Epithelial cell of prostate (primary cell): ENCODE measurements around the gene IL10RA.
A peak's percentile ranks its signal among the peaks of the same experiment; 100 is the strongest.
"Not testable (repeated sequence)": the region's sequence is repeated elsewhere in the genome, so short reads cannot be mapped to it uniquely, and the experiment has no call there.

Experiments
- DNase-seq: peaks from one replicate; pipeline ENCODE4 v3.0.0-alpha.2; 2011; ENCODE audit warnings: low read depth, low spot score
- H3K27ac ChIP-seq: fragments of 450-650 bp; 2 replicates; pipeline ENCODE4 v1.5.1; 2017; ENCODE audit warnings: mild to moderate bottlenecking

The IL10RA gene

GRCh38 chr11:117960406-117960805 lies 25.8 kb upstream of the IL10RA start:
- DNase-seq = no peak

GRCh38 chr11:117961896-117962295 lies 24.3 kb upstream of the IL10RA start:
- DNase-seq = no peak
- no peak overlapping the region for H3K27ac ChIP-seq

More at GRCh38 chr11:117960406-117960805, 25.8 kb upstream of the IL10RA start:
- H3K27ac ChIP-seq = no peak overlapping the region

- no peak overlapping the region for H3K27ac ChIP-seq
- DNase-seq = no peak
Measured at GRCh38 chr11:117962826-117963225, 23.4 kb upstream of the IL10RA start.

- H3K27ac ChIP-seq = no peak overlapping the region
- no peak for DNase-seq
Measured at GRCh38 chr11:117966908-117967307, 19.3 kb upstream of the IL10RA start.

- H3K27ac ChIP-seq = no peak overlapping the region
- DNase-seq = no peak
Measured at GRCh38 chr11:117969160-117969991, 16.8 kb upstream of the IL10RA start.

- H3K27ac ChIP-seq = no peak overlapping the region
- peak; percentile 58 for DNase-seq
Measured at GRCh38 chr11:117970400-117971024, 15.7 kb upstream of the IL10RA start.

GRCh38 chr11:117972044-117972443 lies 14.2 kb upstream of the IL10RA start:
- no peak for DNase-seq
- H3K27ac ChIP-seq = no peak overlapping the region

GRCh38 chr11:117972629-117973502 lies 13.3 kb upstream of the IL10RA start:
- H3K27ac ChIP-seq = no peak overlapping the region
- DNase-seq = no peak

- no peak overlapping the region for H3K27ac ChIP-seq
Measured at GRCh38 chr11:117973503-117973860, 12.7 kb upstream of the IL10RA start.

GRCh38 chr11:117976445-117976844 lies 9.7 kb upstream of the IL10RA start:
- H3K27ac ChIP-seq = no peak overlapping the region
- DNase-seq = no peak

More at GRCh38 chr11:117973503-117973860, 12.7 kb upstream of the IL10RA start:
- DNase-seq = no peak

GRCh38 chr11:117977029-117977428 lies 9.2 kb upstream of the IL10RA start:
- DNase-seq = no peak
- no peak overlapping the region for H3K27ac ChIP-seq

- DNase-seq, H3K27ac ChIP-seq: not testable (repeated sequence)
Measured at GRCh38 chr11:117977612-117978264, 8.5 kb upstream of the IL10RA start.

- not testable (repeated sequence) for H3K27ac ChIP-seq, DNase-seq
Measured at GRCh38 chr11:117978291-117978910, 7.8 kb upstream of the IL10RA start.

- DNase-seq = no peak
- H3K27ac ChIP-seq = no peak overlapping the region
Measured at GRCh38 chr11:117978991-117979390, 7.2 kb upstream of the IL10RA start.

GRCh38 chr11:117979481-117980211 lies 6.5 kb upstream of the IL10RA start:
- no peak overlapping the region for H3K27ac ChIP-seq
- no peak for DNase-seq

- no peak overlapping the region for H3K27ac ChIP-seq
- DNase-seq = peak; percentile 6
Measured at GRCh38 chr11:117980280-117980679, 5.9 kb upstream of the IL10RA start.

- no peak for DNase-seq
- H3K27ac ChIP-seq = no peak overlapping the region
Measured at GRCh38 chr11:117980720-117981119, 5.5 kb upstream of the IL10RA start.

GRCh38 chr11:117983163-117983475 lies 3.1 kb upstream of the IL10RA start:
- no peak overlapping the region for H3K27ac ChIP-seq
- DNase-seq = no peak

GRCh38 chr11:117984476-117984875 lies 1.7 kb upstream of the IL10RA start:
- DNase-seq = no peak

More at GRCh38 chr11:117984476-117984875, 1.7 kb upstream of the IL10RA start:
- no peak overlapping the region for H3K27ac ChIP-seq
